ENCODE results near the gene FGFR2. TPM values are rescaled to one million over a fixed set of nuclear protein-coding genes. Genes with fewer than 3 reads are reported as not detected.

FGFR2 gene
- total RNA-seq, 2 experiments from 2014 or later: 0.14 to 0.22 TPM

- DNase-seq (no peak), ATAC-seq (ENCODE audit: poor library complexity) (no peak)
- peaks cover 5% of the 10 kb centered on the region for H3K4me1 Mint-ChIP-seq (ENCODE audit: low read depth)
- Histone ChIP-seq H3K27ac (ENCODE audit: low read depth in 1 of 2, low read length in 2 of 2) (no peak overlapping the region), H3K27me3 (ENCODE audit: control insufficient read depth in 1 of 2, insufficient read depth in 2 of 2, low read length in 2 of 2) (peaks cover 32 to 57% of the 10 kb centered on the region in 2 experiments), H3K4me3 (ENCODE audit: low read length) (no peak overlapping the region), H3K4me1 (ENCODE audit: insufficient read depth, low read length) (peaks cover 7% of the 10 kb centered on the region), H3K36me3 (ENCODE audit: insufficient read depth, low read length) (no peaks in the 10 kb centered on the region), H3K9me3 (ENCODE audit: control insufficient read depth in 1 of 2, insufficient read depth in 1 of 2, low read length in 2 of 2) (peaks cover 0 to 26% of the 10 kb centered on the region in 2 experiments)
- ChIA-PET POLR2A (no interaction called here), CTCF (no interaction called here)
- no peak for TF ChIP-seq CTCF (IDR thresholded peaks at IDR 0.05)
- no peaks in the 10 kb centered on the region for H3K36me3 Mint-ChIP-seq (ENCODE audit: low read depth)
- no peaks in the 10 kb centered on the region for H3K9me3 Mint-ChIP-seq
- H3K4me3 Mint-ChIP-seq: no peak overlapping the region
- intact Hi-C loops (cut with DNase I, micrococcal nuclease): no loop called here
- no peak overlapping the region for H3K27ac Mint-ChIP-seq
- peaks cover 58% of the 10 kb centered on the region for H3K27me3 Mint-ChIP-seq
Observed at GRCh38 chr10:121599947-121600346, 1.7 kb upstream of the FGFR2 start.

GRCh38 chr10:121597504-121598262 lies 561 bp downstream of the FGFR2 start:
- H3K4me3 ChIP-seq (ENCODE audit: low read length): peak overlapping the region; percentile 25
- CTCF ChIA-PET: no interaction called here
- intact Hi-C loops (cut with DNase I, micrococcal nuclease): no loop called here

GRCh38 chr10:121596689-121597503 lies 1.3 kb downstream of the FGFR2 start:
- intact Hi-C loops (cut with DNase I, micrococcal nuclease): no loop called here
- Mint-ChIP-seq H3K36me3 (ENCODE audit: low read depth) (no peaks in the 10 kb centered on the region), H3K4me3 (peak overlapping the region; percentile 38)

More at GRCh38 chr10:121597504-121598262, 561 bp downstream of the FGFR2 start:
- H3K27me3 ChIP-seq (ENCODE audit: control insufficient read depth in 1 of 2, insufficient read depth in 2 of 2, low read length in 2 of 2): peaks cover 36 to 59% of the 10 kb centered on the region in 2 experiments
- Mint-ChIP-seq H3K27me3 (peaks cover 67% of the 10 kb centered on the region), H3K36me3 (ENCODE audit: low read depth) (no peaks in the 10 kb centered on the region), H3K9me3 (no peaks in the 10 kb centered on the region), H3K4me3 (no peak overlapping the region), H3K27ac (no peak overlapping the region), H3K4me1 (ENCODE audit: low read depth) (peaks cover 5% of the 10 kb centered on the region)
- ATAC-seq (ENCODE audit: poor library complexity) (no peak), DNase-seq (no peak)
- peaks cover 0 to 33% of the 10 kb centered on the region in 2 experiments for H3K9me3 ChIP-seq (ENCODE audit: control insufficient read depth in 1 of 2, insufficient read depth in 1 of 2, low read length in 2 of 2)
- H3K36me3 ChIP-seq (ENCODE audit: insufficient read depth, low read length): no peaks in the 10 kb centered on the region
- no peak for TF ChIP-seq CTCF (IDR thresholded peaks at IDR 0.05)
- POLR2A ChIA-PET: no interaction called here
- peaks cover 7% of the 10 kb centered on the region for H3K4me1 ChIP-seq (ENCODE audit: insufficient read depth, low read length)
- H3K27ac ChIP-seq (ENCODE audit: low read depth in 1 of 2, low read length in 2 of 2): no peak overlapping the region

More at GRCh38 chr10:121596689-121597503, 1.3 kb downstream of the FGFR2 start:
- Mint-ChIP-seq H3K27ac (no peak overlapping the region), H3K27me3 (peaks cover 70% of the 10 kb centered on the region), H3K9me3 (no peaks in the 10 kb centered on the region), H3K4me1 (ENCODE audit: low read depth) (peaks cover 5% of the 10 kb centered on the region)
- Histone ChIP-seq H3K4me1 (ENCODE audit: insufficient read depth, low read length) (peaks cover 7% of the 10 kb centered on the region), H3K36me3 (ENCODE audit: insufficient read depth, low read length) (no peaks in the 10 kb centered on the region), H3K27me3 (ENCODE audit: control insufficient read depth in 1 of 2, insufficient read depth in 2 of 2, low read length in 2 of 2) (peaks cover 36 to 59% of the 10 kb centered on the region in 2 experiments), H3K4me3 (ENCODE audit: low read length) (no peak overlapping the region), H3K27ac (ENCODE audit: low read depth in 1 of 2, low read length in 2 of 2) (no peak overlapping the region), H3K9me3 (ENCODE audit: control insufficient read depth in 1 of 2, insufficient read depth in 1 of 2, low read length in 2 of 2) (peaks cover 0 to 33% of the 10 kb centered on the region in 2 experiments)
- ATAC-seq (ENCODE audit: poor library complexity): no peak
- no peak for DNase-seq
- POLR2A ChIA-PET: no interaction called here
- CTCF ChIA-PET: no interaction called here
- no peak for TF ChIP-seq CTCF (IDR thresholded peaks at IDR 0.05)

Data from CD4-positive, alpha-beta T cell (primary cell).